HepG2 (cell line): ENCODE measurements around the gene TYMS. TPM values are rescaled to one million over a fixed set of nuclear protein-coding genes. Genes with fewer than 3 reads are reported as not detected.
A peak's percentile ranks its signal among the peaks of the same experiment; 100 is the strongest.

Experiments
- AKAP8 ChIP-seq: sonication (generic); formaldehyde crosslinking; IDR thresholded peaks from 2 replicates; pipeline ENCODE4 v1.5.1; 2020; ENCODE audit warnings: mild to moderate bottlenecking, missing genetic modification reagents
- BRD4 ChIP-seq: sonication (generic); formaldehyde crosslinking; IDR thresholded peaks from 2 replicates; pipeline ENCODE4 v1.4.0; 2020; ENCODE audit warnings: missing genetic modification reagents
- LCORL ChIP-seq, 2 experiments: fragments of 450-650 bp in 1 of 2; sonication (generic) in 1 of 2; formaldehyde crosslinking in 1 of 2; IDR thresholded peaks; 2 replicates each; pipeline versions ENCODE4 v1.5.0 to v1.6.1; 2017 to 2020; ENCODE audit warnings: antibody characterized with exemption in 1 of 2, missing genetic modification reagents in 1 of 2
- MATR3 ChIP-seq: sonication (generic); formaldehyde crosslinking; IDR thresholded peaks from 2 replicates; pipeline ENCODE4 v1.4.0; 2020; ENCODE audit warnings: missing genetic modification reagents
- PITX1 ChIP-seq: sonication (generic); formaldehyde crosslinking; IDR thresholded peaks from 2 replicates; pipeline ENCODE4 v1.5.1; 2020; ENCODE audit warnings: mild to moderate bottlenecking, missing genetic modification reagents
- RFXAP ChIP-seq: sonication (generic); formaldehyde crosslinking; IDR thresholded peaks from 2 replicates; pipeline ENCODE4 v1.4.0; 2020; ENCODE audit warnings: missing genetic modification reagents, borderline replicate concordance
- SALL2 ChIP-seq: sonication (generic); formaldehyde crosslinking; IDR thresholded peaks from 2 replicates; pipeline ENCODE4 v1.8.1; 2023; ENCODE audit warnings: mild to moderate bottlenecking, missing genetic modification reagents, inconsistent platforms
- TBX2 ChIP-seq: sonication (generic); formaldehyde crosslinking; IDR thresholded peaks from 2 replicates; pipeline ENCODE4 v1.5.0; 2020; ENCODE audit warnings: missing genetic modification reagents, mild to moderate bottlenecking, borderline replicate concordance
- ZBTB21 ChIP-seq: sonication (generic); formaldehyde crosslinking; IDR thresholded peaks from 2 replicates; pipeline ENCODE4 v1.4.0; 2020; ENCODE audit warnings: missing genetic modification reagents
- ZNF225 ChIP-seq: sonication (generic); formaldehyde crosslinking; IDR thresholded peaks from 2 replicates; pipeline ENCODE4 v1.4.0; 2020; ENCODE audit warnings: mild to moderate bottlenecking, missing genetic modification reagents
- ZNF232 ChIP-seq: sonication (generic); formaldehyde crosslinking; IDR thresholded peaks from 2 replicates; pipeline ENCODE4 v1.4.0; 2020; ENCODE audit warnings: missing genetic modification reagents, borderline replicate concordance
- ZNF34 ChIP-seq: sonication (generic); formaldehyde crosslinking; IDR thresholded peaks from 2 replicates; pipeline ENCODE4 v1.4.0; 2020; ENCODE audit warnings: mild to moderate bottlenecking, missing genetic modification reagents, borderline replicate concordance
- ZNF547 ChIP-seq: sonication (generic); formaldehyde crosslinking; IDR thresholded peaks from 2 replicates; pipeline ENCODE4 v1.5.1; 2020; ENCODE audit warnings: mild to moderate bottlenecking, missing genetic modification reagents
- ZNF549 ChIP-seq: sonication (generic); formaldehyde crosslinking; IDR thresholded peaks from 2 replicates; pipeline ENCODE4 v1.5.0; 2020; ENCODE audit warnings: missing genetic modification reagents
- ZNF772 ChIP-seq: sonication (generic); formaldehyde crosslinking; IDR thresholded peaks from 2 replicates; pipeline ENCODE4 v1.5.0; 2020; ENCODE audit warnings: mild to moderate bottlenecking, missing genetic modification reagents
- polyA plus RNA-seq, 8 experiments: library from polyadenylated mRNA; depleted of rRNA in 3 of 8; stranded (reverse) in 7 of 8; unstranded in 1 of 8; fragments of >200 nt; fragmentation: Illumina TruSeq in 4 of 8; extraction: Trizol in 4 of 8; gene quantifications; 2 replicates each; pipeline versions ENCODE4 v1.2.1 to v1.2.3, GENCODE V29; 2011 to 2016; ENCODE audit warnings: low read depth in 4 of 8, missing spikeins in 1 of 8, mixed read lengths in 1 of 8; ENCODE audit not compliant: insufficient read depth in 1 of 8
- total RNA-seq, 5 experiments: library from RNA; depleted of rRNA; stranded (reverse); fragments of >200 nt; fragmentation: Illumina TruSeq; extraction: Trizol; gene quantifications; 2 replicates each; pipeline ENCODE4 v1.2.3, GENCODE V29; 2016; ENCODE audit warnings: low read depth in 1 of 5
- TF ChIP-seq, protein P1 (sequence below): sonication (generic); formaldehyde crosslinking; IDR thresholded peaks from 2 replicates; pipeline ENCODE4 v1.8.0; 2022; ENCODE audit warnings: low read depth, missing genetic modification reagents
- TF ChIP-seq, protein P2 (sequence below): IDR thresholded peaks from 2 replicates; pipeline ENCODE4 v1.6.1; 2016; ENCODE audit warnings: mild to moderate bottlenecking, missing biosample characterization, missing genetic modification reagents
- TF ChIP-seq, protein P3 (sequence below): sonication (generic); formaldehyde crosslinking; IDR thresholded peaks from 2 replicates; pipeline ENCODE4 v1.5.0; 2020; ENCODE audit warnings: missing genetic modification reagents
- TF ChIP-seq, protein P4 (sequence below): IDR thresholded peaks from 2 replicates; pipeline ENCODE4 v1.6.1; 2016; ENCODE audit warnings: missing biosample characterization, missing genetic modification reagents, low read depth
- TF ChIP-seq, protein P5 (sequence below): sonication (generic); formaldehyde crosslinking; IDR thresholded peaks from 2 replicates; pipeline ENCODE4 v1.8.0; 2022; ENCODE audit warnings: mild to moderate bottlenecking, missing genetic modification reagents, borderline replicate concordance
- TF ChIP-seq, protein P6 (sequence below): sonication (generic); formaldehyde crosslinking; IDR thresholded peaks from 2 replicates; pipeline ENCODE4 v1.4.0; 2020; ENCODE audit warnings: missing genetic modification reagents

The TYMS gene
- total and polyA plus RNA-seq, 2 of the 13 experiments (the other 11 are each of a cell fraction or from before 2014, with no cell fraction given): 80.1 to 106 TPM

GRCh38 chr18:657311-658000 is at the start of gene TYMS (continued):
- TF ChIP-seq, protein P1, sequence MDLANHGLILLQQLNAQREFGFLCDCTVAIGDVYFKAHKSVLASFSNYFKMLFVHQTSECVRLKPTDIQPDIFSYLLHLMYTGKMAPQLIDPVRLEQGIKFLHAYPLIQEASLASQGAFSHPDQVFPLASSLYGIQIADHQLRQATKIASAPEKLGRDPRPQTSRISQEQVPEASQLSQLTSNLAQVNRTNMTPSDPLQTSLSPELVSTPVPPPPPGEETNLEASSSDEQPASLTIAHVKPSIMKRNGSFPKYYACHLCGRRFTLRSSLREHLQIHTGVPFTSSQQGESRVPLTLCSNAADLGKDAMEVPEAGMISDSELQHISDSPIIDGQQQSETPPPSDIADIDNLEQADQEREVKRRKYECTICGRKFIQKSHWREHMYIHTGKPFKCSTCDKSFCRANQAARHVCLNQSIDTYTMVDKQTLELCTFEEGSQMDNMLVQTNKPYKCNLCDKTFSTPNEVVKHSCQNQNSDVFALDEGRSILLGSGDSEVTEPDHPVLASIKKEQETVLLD (CRISPR knock-in tag): peak; percentile 82
- TF ChIP-seq LCORL (IDR thresholded peaks at IDR 0.05): no peak
- TF ChIP-seq LCORL (CRISPR knock-in tag; IDR thresholded peaks at IDR 0.05): no peak; the same call in 1 of the 2 replicates
- TF ChIP-seq, protein P2, sequence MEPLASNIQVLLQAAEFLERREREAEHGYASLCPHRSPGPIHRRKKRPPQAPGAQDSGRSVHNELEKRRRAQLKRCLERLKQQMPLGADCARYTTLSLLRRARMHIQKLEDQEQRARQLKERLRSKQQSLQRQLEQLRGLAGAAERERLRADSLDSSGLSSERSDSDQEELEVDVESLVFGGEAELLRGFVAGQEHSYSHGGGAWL (CRISPR knock-in tag): no peak; the same call in 1 of the 2 replicates
- TF ChIP-seq BRD4: no peak; the same call in 1 of the 2 replicates
- TF ChIP-seq, protein P3, sequence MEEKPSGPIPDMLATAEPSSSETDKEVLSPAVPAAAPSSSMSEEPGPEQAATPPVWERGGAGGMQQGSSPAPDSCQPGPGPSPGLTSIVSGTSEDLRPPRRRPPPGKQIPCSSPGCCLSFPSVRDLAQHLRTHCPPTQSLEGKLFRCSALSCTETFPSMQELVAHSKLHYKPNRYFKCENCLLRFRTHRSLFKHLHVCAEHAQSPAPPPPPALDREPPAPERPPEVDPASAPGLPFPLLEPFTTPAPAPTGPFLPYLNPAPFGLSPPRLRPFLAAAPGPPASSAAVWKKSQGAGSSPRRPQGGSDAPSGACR: no peak
- TF ChIP-seq, protein P4, sequence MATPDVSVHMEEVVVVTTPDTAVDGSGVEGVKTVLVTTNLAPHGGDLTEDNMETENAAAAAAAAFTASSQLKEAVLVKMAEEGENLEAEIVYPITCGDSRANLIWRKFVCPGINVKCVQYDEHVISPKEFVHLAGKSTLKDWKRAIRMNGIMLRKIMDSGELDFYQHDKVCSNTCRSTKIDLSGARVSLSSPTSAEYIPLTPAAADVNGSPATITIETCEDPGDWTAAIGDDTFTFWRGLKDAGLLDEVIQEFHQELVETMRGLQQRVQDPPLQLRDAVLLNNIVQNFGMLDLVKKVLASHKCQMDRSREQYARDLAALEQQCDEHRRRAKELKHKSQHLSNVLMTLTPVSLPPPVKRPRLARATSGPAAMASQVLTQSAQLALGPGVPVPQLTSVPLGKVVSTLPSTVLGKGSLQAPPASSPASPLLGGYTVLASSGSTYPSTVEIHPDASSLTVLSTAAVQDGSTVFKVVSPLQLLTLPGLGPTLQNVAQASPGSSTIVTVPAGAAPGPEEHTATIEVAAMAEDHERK (CRISPR knock-in tag): 0 out of 2 replicates have a peak, but pooled peaks have one; percentile 25
- TF ChIP-seq, protein P5, sequence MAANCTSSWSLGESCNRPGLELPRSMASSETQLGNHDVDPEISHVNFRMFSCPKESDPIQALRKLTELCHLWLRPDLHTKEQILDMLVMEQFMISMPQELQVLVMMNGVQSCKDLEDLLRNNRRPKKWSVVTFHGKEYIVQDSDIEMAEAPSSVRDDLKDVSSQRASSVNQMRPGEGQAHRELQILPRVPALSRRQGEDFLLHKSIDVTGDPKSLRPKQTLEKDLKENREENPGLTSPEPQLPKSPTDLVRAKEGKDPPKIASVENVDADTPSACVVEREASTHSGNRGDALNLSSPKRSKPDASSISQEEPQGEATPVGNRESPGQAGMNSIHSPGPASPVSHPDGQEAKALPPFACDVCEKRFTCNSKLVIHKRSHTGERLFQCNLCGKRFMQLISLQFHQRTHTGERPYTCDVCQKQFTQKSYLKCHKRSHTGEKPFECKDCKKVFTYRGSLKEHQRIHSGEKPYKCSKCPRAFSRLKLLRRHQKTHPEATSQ (CRISPR knock-in tag): peak; percentile 62; the same call in 1 of the 2 replicates
- TF ChIP-seq ZNF549 (CRISPR knock-in tag): no peak
- TF ChIP-seq ZNF232: 0 out of 2 replicates have a peak, but pooled peaks have one; percentile 38
- TF ChIP-seq ZNF772 (CRISPR knock-in tag): 0 out of 2 replicates have a peak, but pooled peaks have one; percentile 35
- TF ChIP-seq AKAP8: no peak
- TF ChIP-seq SALL2 (CRISPR knock-in tag): no peak; the same call in 1 of the 2 replicates
- TF ChIP-seq ZNF547 (CRISPR knock-in tag): no peak
- TF ChIP-seq PITX1 (CRISPR knock-in tag): peak; percentile 72; the same call in 1 of the 2 replicates
- TF ChIP-seq MATR3: no peak
- TF ChIP-seq TBX2 (CRISPR knock-in tag): peak; percentile 60; the same call in 1 of the 2 replicates
- TF ChIP-seq, protein P6, sequence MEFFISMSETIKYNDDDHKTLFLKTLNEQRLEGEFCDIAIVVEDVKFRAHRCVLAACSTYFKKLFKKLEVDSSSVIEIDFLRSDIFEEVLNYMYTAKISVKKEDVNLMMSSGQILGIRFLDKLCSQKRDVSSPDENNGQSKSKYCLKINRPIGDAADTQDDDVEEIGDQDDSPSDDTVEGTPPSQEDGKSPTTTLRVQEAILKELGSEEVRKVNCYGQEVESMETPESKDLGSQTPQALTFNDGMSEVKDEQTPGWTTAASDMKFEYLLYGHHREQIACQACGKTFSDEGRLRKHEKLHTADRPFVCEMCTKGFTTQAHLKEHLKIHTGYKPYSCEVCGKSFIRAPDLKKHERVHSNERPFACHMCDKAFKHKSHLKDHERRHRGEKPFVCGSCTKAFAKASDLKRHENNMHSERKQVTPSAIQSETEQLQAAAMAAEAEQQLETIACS (CRISPR knock-in tag): peak; percentile 23; the same call in 1 of the 2 replicates
- TF ChIP-seq ZNF34 (CRISPR knock-in tag): peak; percentile 65; the same call in 1 of the 2 replicates
- TF ChIP-seq ZNF225 (CRISPR knock-in tag): no peak
- TF ChIP-seq RFXAP (CRISPR knock-in tag): peak; percentile 64; the same call in 1 of the 2 replicates
- TF ChIP-seq ZBTB21 (CRISPR knock-in tag): no peak
